HL-60 (cell line): Measurements from ENCODE around the gene BAIAP2.

Experiments used
- GABPA ChIP-seq: IDR thresholded peaks from 2 replicates; pipeline ENCODE4 v1.6.1; 2012; ENCODE audit warnings: low read depth
- POLR2AphosphoS5 ChIP-seq: IDR thresholded peaks from 2 replicates; pipeline ENCODE4 v1.6.1; 2012; ENCODE audit warnings: low read depth
- SPI1 ChIP-seq: IDR thresholded peaks from 2 replicates; pipeline ENCODE4 v1.6.1; 2012; ENCODE audit warnings: low read depth, mild to moderate bottlenecking, borderline replicate concordance
- TF ChIP-seq, protein P1 (sequence below): IDR thresholded peaks from one replicate; pipeline ENCODE4 v1.5.1; 2011; ENCODE audit warnings: low read length, control low read depth, inconsistent platforms; ENCODE audit not compliant: insufficient read depth
- TF ChIP-seq, protein P2 (sequence below): IDR thresholded peaks from 2 replicates; pipeline ENCODE4 v1.6.1; 2012; ENCODE audit warnings: low read depth; ENCODE audit not compliant: insufficient replicate concordance

DNA sequence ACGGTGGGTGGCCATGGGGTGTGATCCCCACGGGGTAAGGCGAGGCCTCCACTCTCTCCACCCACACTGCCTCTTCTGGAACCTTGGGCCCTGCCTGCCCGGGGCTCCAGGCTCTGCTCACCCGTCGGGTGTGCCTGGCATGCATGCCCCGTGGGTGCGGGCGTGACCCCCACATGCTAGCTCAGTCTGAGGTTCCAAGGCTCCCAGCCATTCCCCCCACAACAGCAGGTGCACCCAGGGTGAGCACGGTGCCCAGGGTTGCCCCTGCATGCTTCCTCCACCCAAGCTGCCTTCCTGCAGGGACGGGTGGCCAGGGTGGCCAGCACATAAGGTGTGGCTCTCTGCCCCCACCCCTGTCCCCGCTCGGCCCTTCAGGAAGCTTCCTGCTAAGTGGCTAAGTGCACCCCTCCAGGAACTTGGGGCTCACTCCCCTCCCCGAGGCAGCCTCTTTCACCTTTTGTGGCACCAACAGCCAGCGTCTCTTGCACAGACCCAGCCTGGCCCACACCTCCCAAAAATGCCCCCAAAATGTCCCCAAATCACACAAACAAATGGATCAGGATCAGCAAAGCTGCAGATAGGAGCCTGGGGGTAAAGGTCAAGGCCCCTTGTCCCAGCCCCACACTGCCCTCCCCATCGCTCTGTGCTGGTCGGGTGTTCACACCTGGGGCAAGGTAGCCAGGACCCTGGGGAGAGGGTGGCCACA lies 108.9 kb downstream of the BAIAP2 start:
- TF ChIP-seq, protein P1, sequence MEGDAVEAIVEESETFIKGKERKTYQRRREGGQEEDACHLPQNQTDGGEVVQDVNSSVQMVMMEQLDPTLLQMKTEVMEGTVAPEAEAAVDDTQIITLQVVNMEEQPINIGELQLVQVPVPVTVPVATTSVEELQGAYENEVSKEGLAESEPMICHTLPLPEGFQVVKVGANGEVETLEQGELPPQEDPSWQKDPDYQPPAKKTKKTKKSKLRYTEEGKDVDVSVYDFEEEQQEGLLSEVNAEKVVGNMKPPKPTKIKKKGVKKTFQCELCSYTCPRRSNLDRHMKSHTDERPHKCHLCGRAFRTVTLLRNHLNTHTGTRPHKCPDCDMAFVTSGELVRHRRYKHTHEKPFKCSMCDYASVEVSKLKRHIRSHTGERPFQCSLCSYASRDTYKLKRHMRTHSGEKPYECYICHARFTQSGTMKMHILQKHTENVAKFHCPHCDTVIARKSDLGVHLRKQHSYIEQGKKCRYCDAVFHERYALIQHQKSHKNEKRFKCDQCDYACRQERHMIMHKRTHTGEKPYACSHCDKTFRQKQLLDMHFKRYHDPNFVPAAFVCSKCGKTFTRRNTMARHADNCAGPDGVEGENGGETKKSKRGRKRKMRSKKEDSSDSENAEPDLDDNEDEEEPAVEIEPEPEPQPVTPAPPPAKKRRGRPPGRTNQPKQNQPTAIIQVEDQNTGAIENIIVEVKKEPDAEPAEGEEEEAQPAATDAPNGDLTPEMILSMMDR: no peak
- TF ChIP-seq SPI1 (no peak), POLR2AphosphoS5 (no peak), GABPA (no peak)
- TF ChIP-seq, protein P2, sequence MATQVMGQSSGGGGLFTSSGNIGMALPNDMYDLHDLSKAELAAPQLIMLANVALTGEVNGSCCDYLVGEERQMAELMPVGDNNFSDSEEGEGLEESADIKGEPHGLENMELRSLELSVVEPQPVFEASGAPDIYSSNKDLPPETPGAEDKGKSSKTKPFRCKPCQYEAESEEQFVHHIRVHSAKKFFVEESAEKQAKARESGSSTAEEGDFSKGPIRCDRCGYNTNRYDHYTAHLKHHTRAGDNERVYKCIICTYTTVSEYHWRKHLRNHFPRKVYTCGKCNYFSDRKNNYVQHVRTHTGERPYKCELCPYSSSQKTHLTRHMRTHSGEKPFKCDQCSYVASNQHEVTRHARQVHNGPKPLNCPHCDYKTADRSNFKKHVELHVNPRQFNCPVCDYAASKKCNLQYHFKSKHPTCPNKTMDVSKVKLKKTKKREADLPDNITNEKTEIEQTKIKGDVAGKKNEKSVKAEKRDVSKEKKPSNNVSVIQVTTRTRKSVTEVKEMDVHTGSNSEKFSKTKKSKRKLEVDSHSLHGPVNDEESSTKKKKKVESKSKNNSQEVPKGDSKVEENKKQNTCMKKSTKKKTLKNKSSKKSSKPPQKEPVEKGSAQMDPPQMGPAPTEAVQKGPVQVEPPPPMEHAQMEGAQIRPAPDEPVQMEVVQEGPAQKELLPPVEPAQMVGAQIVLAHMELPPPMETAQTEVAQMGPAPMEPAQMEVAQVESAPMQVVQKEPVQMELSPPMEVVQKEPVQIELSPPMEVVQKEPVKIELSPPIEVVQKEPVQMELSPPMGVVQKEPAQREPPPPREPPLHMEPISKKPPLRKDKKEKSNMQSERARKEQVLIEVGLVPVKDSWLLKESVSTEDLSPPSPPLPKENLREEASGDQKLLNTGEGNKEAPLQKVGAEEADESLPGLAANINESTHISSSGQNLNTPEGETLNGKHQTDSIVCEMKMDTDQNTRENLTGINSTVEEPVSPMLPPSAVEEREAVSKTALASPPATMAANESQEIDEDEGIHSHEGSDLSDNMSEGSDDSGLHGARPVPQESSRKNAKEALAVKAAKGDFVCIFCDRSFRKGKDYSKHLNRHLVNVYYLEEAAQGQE: no peak
